RWPE2 (cell line): Measurements from ENCODE around the gene NAT14.

Source experiments
- ATAC-seq: fragments of 200-7000 bp; cut with Tn5 transposase; 3 replicates; pipeline ENCODE4 v1.9.1; 2021; ENCODE audit warnings: low read depth
- DNase-seq: peaks from one replicate; pipeline ENCODE4 v3.0.0-alpha.2; 2020; ENCODE audit warnings: low spot score
- H3K27ac ChIP-seq: fragments of 450-650 bp; 2 replicates; pipeline ENCODE4 v1.5.1; 2017; ENCODE audit warnings: mild to moderate bottlenecking; ENCODE audit not compliant: poor library complexity, severe bottlenecking
- H3K27me3 ChIP-seq: fragments of 250-450 bp; sonication (Bioruptor Pico); 2 replicates; pipeline ENCODE4 v1.5.1; 2021; ENCODE audit warnings: mild to moderate bottlenecking, moderate library complexity; ENCODE audit not compliant: insufficient read depth, poor library complexity, severe bottlenecking
- H3K36me3 ChIP-seq: fragments of 250-450 bp; sonication (Bioruptor Pico); 2 replicates; pipeline ENCODE4 v1.5.1; 2020; ENCODE audit warnings: low read depth, mild to moderate bottlenecking, moderate library complexity
- H3K4me1 ChIP-seq: fragments of 250-450 bp; sonication (Bioruptor Pico); 2 replicates; pipeline ENCODE4 v1.5.1; 2021; ENCODE audit warnings: mild to moderate bottlenecking, moderate library complexity; ENCODE audit not compliant: insufficient read depth, poor library complexity, severe bottlenecking
- H3K4me3 ChIP-seq: fragments of 250-450 bp; sonication (Bioruptor Pico); 2 replicates; pipeline ENCODE4 v1.5.1; 2021; ENCODE audit warnings: mild to moderate bottlenecking, moderate library complexity; ENCODE audit not compliant: severe bottlenecking
- H3K9me3 ChIP-seq: fragments of 250-450 bp; sonication (Bioruptor Pico); 2 replicates; pipeline ENCODE4 v1.5.1; 2021; ENCODE audit warnings: mild to moderate bottlenecking, moderate library complexity; ENCODE audit not compliant: severe bottlenecking
- TF ChIP-seq, protein P1 (sequence below): fragments of 450-650 bp; IDR thresholded peaks from one replicate; pipeline ENCODE4 v1.5.1; 2017; ENCODE audit warnings: mild to moderate bottlenecking, moderate library complexity; ENCODE audit not compliant: poor library complexity, severe bottlenecking

Gene NAT14

DNA sequence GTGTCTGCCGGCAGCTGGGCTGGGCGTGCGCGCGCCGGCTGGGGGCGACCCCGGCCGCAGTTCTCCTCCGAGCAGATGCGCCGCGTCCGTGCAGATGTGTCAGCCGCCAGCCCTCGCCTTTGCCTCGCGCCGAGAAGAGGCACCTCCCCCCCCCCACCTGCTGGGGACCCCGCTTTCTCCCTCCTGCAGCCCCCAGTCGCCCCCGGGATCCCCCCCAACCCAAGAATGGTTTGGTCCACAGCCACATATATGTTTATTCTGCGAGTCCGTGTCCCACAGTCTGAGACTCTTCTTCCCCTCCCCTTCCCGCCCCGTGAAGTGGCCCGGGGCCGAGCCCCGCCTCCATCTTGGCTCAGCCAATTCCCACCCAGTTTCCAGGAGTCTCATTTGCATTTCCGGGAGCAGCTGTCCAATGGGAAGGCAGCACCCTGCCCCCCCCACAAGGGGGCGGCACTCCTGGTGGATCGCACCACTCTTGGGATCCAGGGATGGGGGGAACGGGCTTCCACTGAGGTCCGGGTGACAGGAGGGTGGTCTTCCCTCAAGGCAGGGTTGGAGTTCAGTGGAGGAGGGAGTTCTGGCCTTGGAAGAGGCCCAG, 32.1 kb upstream of the NAT14 start:
- H3K27me3 ChIP-seq: peaks cover 18% of the 10 kb centered on the region
- no peaks in the 10 kb centered on the region for H3K9me3 ChIP-seq
- no peaks in the 10 kb centered on the region for H3K36me3 ChIP-seq
- H3K4me1 ChIP-seq: no peaks in the 10 kb centered on the region
- TF ChIP-seq, protein P1, sequence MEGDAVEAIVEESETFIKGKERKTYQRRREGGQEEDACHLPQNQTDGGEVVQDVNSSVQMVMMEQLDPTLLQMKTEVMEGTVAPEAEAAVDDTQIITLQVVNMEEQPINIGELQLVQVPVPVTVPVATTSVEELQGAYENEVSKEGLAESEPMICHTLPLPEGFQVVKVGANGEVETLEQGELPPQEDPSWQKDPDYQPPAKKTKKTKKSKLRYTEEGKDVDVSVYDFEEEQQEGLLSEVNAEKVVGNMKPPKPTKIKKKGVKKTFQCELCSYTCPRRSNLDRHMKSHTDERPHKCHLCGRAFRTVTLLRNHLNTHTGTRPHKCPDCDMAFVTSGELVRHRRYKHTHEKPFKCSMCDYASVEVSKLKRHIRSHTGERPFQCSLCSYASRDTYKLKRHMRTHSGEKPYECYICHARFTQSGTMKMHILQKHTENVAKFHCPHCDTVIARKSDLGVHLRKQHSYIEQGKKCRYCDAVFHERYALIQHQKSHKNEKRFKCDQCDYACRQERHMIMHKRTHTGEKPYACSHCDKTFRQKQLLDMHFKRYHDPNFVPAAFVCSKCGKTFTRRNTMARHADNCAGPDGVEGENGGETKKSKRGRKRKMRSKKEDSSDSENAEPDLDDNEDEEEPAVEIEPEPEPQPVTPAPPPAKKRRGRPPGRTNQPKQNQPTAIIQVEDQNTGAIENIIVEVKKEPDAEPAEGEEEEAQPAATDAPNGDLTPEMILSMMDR: no peak
- ATAC-seq: peak; percentile 48; the same call in 2 of the 3 replicates
- peak; percentile 51 for DNase-seq
- no peak overlapping the region for H3K4me3 ChIP-seq
- no peak overlapping the region for H3K27ac ChIP-seq

DNA sequence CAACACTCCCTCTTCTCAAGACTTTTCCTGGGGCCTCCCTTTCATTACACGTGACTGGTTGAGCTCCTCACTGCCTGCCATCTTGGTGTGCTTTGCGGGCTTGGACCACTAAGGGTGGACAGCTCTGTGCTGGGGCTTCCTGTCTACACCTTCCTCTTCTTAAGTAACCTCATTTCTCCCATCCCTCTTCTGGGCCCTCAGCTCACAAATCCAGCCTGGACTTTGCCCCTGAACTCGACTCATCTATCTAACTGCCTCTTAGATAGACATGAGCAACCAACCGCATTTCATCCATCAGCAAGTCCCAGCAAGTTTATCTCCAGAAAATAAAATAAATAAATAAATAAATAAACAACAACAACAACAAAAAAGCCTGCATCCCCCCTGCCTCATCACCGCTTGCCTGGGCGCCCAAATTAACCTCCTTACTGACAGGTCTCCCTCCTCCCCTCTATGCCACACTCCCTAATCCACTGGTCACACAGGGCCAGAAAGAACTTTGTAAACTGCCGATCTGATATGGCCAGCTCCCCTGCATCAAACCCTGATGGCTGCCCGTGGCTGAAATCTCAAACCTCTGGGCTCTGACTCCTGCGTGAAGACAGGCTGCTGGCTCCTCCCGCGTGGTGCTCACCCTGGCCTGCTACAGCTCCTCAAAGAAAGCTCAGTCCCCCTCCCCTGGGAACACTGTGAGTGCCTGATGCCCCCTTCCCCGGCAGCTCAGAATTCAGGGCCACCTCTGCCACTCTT, 31.3 kb upstream of the NAT14 start:
- peaks cover 18% of the 10 kb centered on the region for H3K27me3 ChIP-seq
- TF ChIP-seq, protein P1: no peak
- H3K4me1 ChIP-seq: no peaks in the 10 kb centered on the region
- H3K9me3 ChIP-seq: no peaks in the 10 kb centered on the region
- H3K4me3 ChIP-seq: no peak overlapping the region
- H3K27ac ChIP-seq: no peak overlapping the region
- H3K36me3 ChIP-seq: no peaks in the 10 kb centered on the region
- no peak; the same call in 2 of the 3 replicates for ATAC-seq
- no peak for DNase-seq

- H3K27me3 ChIP-seq: peaks cover 12% of the 10 kb centered on the region
- 0 out of 3 replicates have a peak, but pooled peaks have one; percentile 31 for ATAC-seq
- H3K9me3 ChIP-seq: no peaks in the 10 kb centered on the region
- H3K4me3 ChIP-seq: no peak overlapping the region
- H3K4me1 ChIP-seq: no peaks in the 10 kb centered on the region
- no peaks in the 10 kb centered on the region for H3K36me3 ChIP-seq
- H3K27ac ChIP-seq: no peak overlapping the region
- TF ChIP-seq, protein P1: peak; percentile 53
- DNase-seq: peak; percentile 55
Measured at GRCh38 chr19:55454787-55455243, 30.2 kb upstream of the NAT14 start.

DNA sequence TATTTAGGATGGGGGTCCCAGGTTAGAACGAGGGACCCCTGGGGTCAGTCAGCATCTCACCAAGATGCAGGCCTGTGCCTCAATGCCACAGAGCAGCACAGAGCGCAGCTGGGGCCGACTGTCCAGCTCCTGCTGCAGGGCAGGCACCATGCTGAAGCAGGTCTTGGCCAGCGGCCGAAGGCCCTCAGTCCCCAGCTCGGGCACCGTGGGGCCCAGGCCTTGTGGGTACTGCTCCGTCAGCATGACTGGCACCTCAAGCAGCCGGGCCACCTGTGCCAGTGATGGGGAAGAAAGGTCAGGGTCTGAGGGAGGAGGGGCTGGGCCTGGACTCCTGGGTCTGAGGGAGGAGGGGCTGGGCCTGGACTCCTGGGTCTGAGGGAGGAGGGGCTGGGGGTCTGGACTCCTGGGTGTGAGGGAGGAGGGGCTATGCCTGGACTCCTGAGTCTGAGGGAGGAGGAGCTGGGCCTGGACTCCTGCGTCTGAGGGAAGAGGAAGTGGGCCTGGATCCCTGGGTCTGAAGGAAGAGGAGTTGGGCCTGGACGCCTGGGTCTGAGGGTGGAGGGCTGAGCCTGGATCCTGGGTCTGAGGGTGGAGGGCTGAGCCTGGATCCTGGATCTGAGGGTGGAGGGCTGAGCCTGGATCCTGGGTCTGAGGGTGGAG, 29.3 kb upstream of the NAT14 start:
- no peak overlapping the region for H3K27ac ChIP-seq
- ATAC-seq (no peak), DNase-seq (peak; percentile 60)
- H3K27me3 ChIP-seq: peaks cover 12% of the 10 kb centered on the region
- no peaks in the 10 kb centered on the region for H3K9me3 ChIP-seq
- H3K36me3 ChIP-seq: 0 out of 2 replicates have a peak, but pooled peaks cover 3% of the 10 kb centered on the region
- peaks cover 2% of the 10 kb centered on the region for H3K4me1 ChIP-seq
- TF ChIP-seq, protein P1: no peak
- no peak overlapping the region for H3K4me3 ChIP-seq
